H1 (cell line): ENCODE measurements around the gene PTCH1. TPM values are rescaled to one million over a fixed set of nuclear protein-coding genes. Genes with fewer than 3 reads are reported as not detected.
A peak's percentile ranks its signal among the peaks of the same experiment; 100 is the strongest.

Experiments
- CTCF ChIA-PET: fragments of 300-600 bp; sonication (Branson Sonifier 250); formaldehyde crosslinking; loops from one replicate; lab custom pipeline; 2021; ENCODE audit not compliant: partially characterized antibody; lab: Charles Lee
- POLR2A ChIA-PET: fragments of 300-600 bp; sonication (Branson Sonifier 250); formaldehyde crosslinking; loops from one replicate; lab custom pipeline; 2021; ENCODE audit warnings: inconsistent platforms; ENCODE audit not compliant: partially characterized antibody; lab: Charles Lee
- DNase-seq, 2 experiments: peaks; one replicate each; pipeline versions ENCODE4 v3.0.0 to v3.0.0-alpha.2; 2010 to 2022; ENCODE audit warnings: low spot score in 2 of 2, low read depth in 1 of 2, mixed read lengths in 1 of 2
- FAIRE-seq: peaks from 2 replicates; lab custom pipeline; 2011; peaks lifted over from hg19 to GRCh38; lab: Jason Lieb, UNC
- H2AFZ ChIP-seq: 2 replicates; pipeline ENCODE4 v1.8.1; 2012; ENCODE audit warnings: low read length, inconsistent platforms
- H2AK5ac ChIP-seq: 2 replicates; pipeline ENCODE4 v1.6.1; 2013; ENCODE audit warnings: low read depth, low read length
- H2BK120ac ChIP-seq: replicated peaks from 2 replicates; pipeline ENCODE3; 2013; ENCODE audit warnings: low read depth, low read length, inconsistent platforms
- H2BK12ac ChIP-seq: 2 replicates; pipeline ENCODE4 v1.6.1; 2013; ENCODE audit warnings: low read depth, low read length
- H2BK15ac ChIP-seq: 2 replicates; pipeline ENCODE4 v1.6.1; 2013; ENCODE audit warnings: low read length
- H2BK20ac ChIP-seq: 2 replicates; pipeline ENCODE4 v1.6.1; 2013; ENCODE audit warnings: low read length
- H2BK5ac ChIP-seq: 2 replicates; pipeline ENCODE4 v1.6.1; 2013; ENCODE audit warnings: low read depth, low read length
- H3K14ac ChIP-seq: 2 replicates; pipeline ENCODE4 v1.6.1; 2013; ENCODE audit warnings: inconsistent platforms; ENCODE audit not compliant: insufficient read length
- H3K18ac ChIP-seq: 2 replicates; pipeline ENCODE4 v1.6.1; 2013; ENCODE audit warnings: low read length; ENCODE audit errors: extremely low read depth
- H3K23ac ChIP-seq: 2 replicates; pipeline ENCODE4 v1.6.1; 2013; ENCODE audit warnings: inconsistent platforms; ENCODE audit not compliant: insufficient read length
- H3K23me2 ChIP-seq: 2 replicates; pipeline ENCODE4 v1.6.1; 2013; ENCODE audit warnings: low read depth, low read length
- H3K27ac ChIP-seq: 2 replicates; pipeline ENCODE4 v1.6.1; 2011; ENCODE audit warnings: low read depth, low read length, inconsistent platforms
- H3K27me3 ChIP-seq, 4 experiments: replicated peaks in 1 of 4; 1 replicate in 1 of 4; 2 replicates in 3 of 4; pipeline versions ENCODE4 v1.6.1 to v1.8.1; 2011 to 2013; ENCODE audit warnings: low read length in 3 of 4, mild to moderate bottlenecking in 3 of 4, inconsistent platforms in 2 of 4, mixed read lengths in 2 of 4, moderate library complexity in 1 of 4; ENCODE audit not compliant: control insufficient read depth in 3 of 4, insufficient read depth in 3 of 4; ENCODE audit errors: extremely low read depth in 1 of 4
- H3K36me3 ChIP-seq, 4 experiments: 2 replicates each; pipeline versions ENCODE4 v1.6.1 to v1.8.1; 2011 to 2013; ENCODE audit warnings: mild to moderate bottlenecking in 4 of 4, low read length in 3 of 4, moderate library complexity in 2 of 4, control low read depth in 1 of 4, inconsistent platforms in 1 of 4; ENCODE audit not compliant: insufficient read depth in 4 of 4, control insufficient read depth in 2 of 4
- H3K4ac ChIP-seq: replicated peaks from 2 replicates; pipeline ENCODE3; 2013; ENCODE audit warnings: low read length, low read depth, mixed read lengths, inconsistent platforms; ENCODE audit not compliant: insufficient read length
- H3K4me1 ChIP-seq, 4 experiments: replicated peaks in 1 of 4; 1 replicate in 1 of 4; 2 replicates in 3 of 4; pipeline versions ENCODE4 v1.6.1 to v1.8.1; 2011 to 2013; ENCODE audit warnings: low read length in 3 of 4, inconsistent platforms in 2 of 4, mixed read lengths in 1 of 4; ENCODE audit not compliant: insufficient read depth in 4 of 4, control insufficient read depth in 3 of 4
- H3K4me2 ChIP-seq, 2 experiments: 2 replicates each; pipeline versions ENCODE4 v1.6.1 to v1.8.1; 2011 to 2013; ENCODE audit warnings: low read depth in 2 of 2, low read length in 2 of 2, control low read depth in 1 of 2, inconsistent platforms in 1 of 2, mild to moderate bottlenecking in 1 of 2; ENCODE audit not compliant: insufficient read depth in 1 of 2
- H3K4me3 ChIP-seq, 4 experiments: fragments of 200-600, 300-600 bp in 1 of 4; sonication (generic), shearing (Covaris generic), sonication (Bioruptor Twin) in 1 of 4; 2 replicates each; pipeline versions ENCODE4 v1.5.1 to v1.8.1; 2011 to 2016; ENCODE audit warnings: low read length in 4 of 4, low read depth in 3 of 4, control low read depth in 2 of 4, inconsistent platforms in 2 of 4, mild to moderate bottlenecking in 2 of 4, mixed read lengths in 1 of 4, moderate library complexity in 1 of 4; ENCODE audit not compliant: insufficient read depth in 2 of 4; ENCODE audit errors: extremely low read depth in 1 of 4
- H3K56ac ChIP-seq: replicated peaks from 2 replicates; pipeline ENCODE3; 2013; ENCODE audit warnings: low read depth, mild to moderate bottlenecking, mixed read lengths, low read length, inconsistent platforms; ENCODE audit not compliant: insufficient read length
- H3K79me1 ChIP-seq: 2 replicates; pipeline ENCODE4 v1.6.1; 2013; ENCODE audit warnings: low read depth, low read length, control low read depth
- H3K79me2 ChIP-seq, 2 experiments: 2 replicates each; pipeline versions ENCODE4 v1.6.1 to v1.8.1; 2012 to 2013; ENCODE audit warnings: low read length in 2 of 2, mild to moderate bottlenecking in 2 of 2, inconsistent platforms in 1 of 2; ENCODE audit not compliant: insufficient read depth in 2 of 2, control insufficient read depth in 1 of 2
- H3K9ac ChIP-seq, 4 experiments: replicated peaks in 1 of 4; 1 replicate in 1 of 4; 2 replicates in 3 of 4; pipeline versions ENCODE4 v1.6.1 to v1.8.1; 2011 to 2013; ENCODE audit warnings: low read depth in 3 of 4, low read length in 3 of 4, control low read depth in 2 of 4, mild to moderate bottlenecking in 2 of 4, moderate library complexity in 2 of 4, inconsistent platforms in 1 of 4; ENCODE audit errors: extremely low read depth in 1 of 4
- H3K9me3 ChIP-seq, 2 experiments: 2 replicates each; pipeline versions ENCODE4 v1.6.1 to v1.8.1; 2012 to 2013; ENCODE audit warnings: mild to moderate bottlenecking in 2 of 2, moderate library complexity in 2 of 2, control low read depth in 1 of 2, inconsistent platforms in 1 of 2, low read depth in 1 of 2, low read length in 1 of 2, mixed read lengths in 1 of 2; ENCODE audit not compliant: insufficient read depth in 2 of 2
- H4K20me1 ChIP-seq, 2 experiments: replicated peaks in 1 of 2; 2 replicates each; pipeline versions ENCODE3 to v1.8.1; 2011 to 2013; ENCODE audit warnings: inconsistent platforms in 2 of 2, low read length in 2 of 2, mild to moderate bottlenecking in 1 of 2; ENCODE audit not compliant: insufficient read depth in 2 of 2, control insufficient read depth in 1 of 2
- H4K5ac ChIP-seq: 2 replicates; pipeline ENCODE4 v1.6.1; 2013; ENCODE audit warnings: low read length, low read depth, mixed read lengths, inconsistent platforms; ENCODE audit not compliant: insufficient read length
- H4K8ac ChIP-seq: 2 replicates; pipeline ENCODE4 v1.8.0; 2013; ENCODE audit warnings: mild to moderate bottlenecking, moderate library complexity, low read length, inconsistent platforms; ENCODE audit not compliant: insufficient read depth; ENCODE audit errors: extremely low read depth
- H4K91ac ChIP-seq: replicated peaks from 2 replicates; pipeline ENCODE3; 2013; ENCODE audit warnings: low read length, mixed read lengths, inconsistent platforms; ENCODE audit not compliant: insufficient read length
- EZH2 ChIP-seq: fragments of 200-600 bp; sonication (generic); IDR thresholded peaks from 2 replicates; pipeline ENCODE4 v1.7.1; 2012; ENCODE audit warnings: low read depth, mild to moderate bottlenecking, moderate library complexity, low read length, inconsistent platforms; ENCODE audit not compliant: severe bottlenecking
- FOSL1 ChIP-seq: IDR thresholded peaks from 2 replicates; pipeline ENCODE4 v1.6.1; 2011; ENCODE audit warnings: mild to moderate bottlenecking, low read depth, low read length, moderate library complexity; ENCODE audit not compliant: insufficient read depth
- GABPA ChIP-seq: IDR thresholded peaks from 2 replicates; pipeline ENCODE4 v1.6.1; 2011; ENCODE audit warnings: mild to moderate bottlenecking, low read length, moderate library complexity, borderline replicate concordance; ENCODE audit not compliant: insufficient read depth
- HDAC6 ChIP-seq: IDR thresholded peaks from one replicate; pipeline ENCODE4 v1.7.1; 2012; ENCODE audit warnings: low read depth, mild to moderate bottlenecking, inconsistent platforms, low read length, moderate library complexity
- KDM1A ChIP-seq: fragments of 200-600, 300-600 bp; sonication (generic); IDR thresholded peaks from 2 replicates; pipeline ENCODE4 v1.7.1; 2016; ENCODE audit warnings: mild to moderate bottlenecking, low read length, borderline replicate concordance
- KDM5A ChIP-seq: fragments of 200-600 bp; IDR thresholded peaks from 2 replicates; pipeline ENCODE4 v1.7.1; 2012; ENCODE audit warnings: mild to moderate bottlenecking, low read length, inconsistent platforms, mixed read lengths
- POU5F1 ChIP-seq: IDR thresholded peaks from 2 replicates; pipeline ENCODE4 v1.6.1; 2011; ENCODE audit warnings: low read depth, mild to moderate bottlenecking, low read length, moderate library complexity
- RBBP5 ChIP-seq: IDR thresholded peaks from 2 replicates; pipeline ENCODE4 v1.7.1; 2012; ENCODE audit warnings: low read depth, mild to moderate bottlenecking, inconsistent platforms, low read length, moderate library complexity, borderline replicate concordance
- RXRA ChIP-seq: IDR thresholded peaks from 2 replicates; pipeline ENCODE4 v1.6.1; 2011; ENCODE audit warnings: low read depth, mild to moderate bottlenecking, low read length, moderate library complexity; ENCODE audit not compliant: insufficient read depth
- ZNF274 ChIP-seq: IDR thresholded peaks from 2 replicates; pipeline ENCODE4 v1.7.0; 2012; ENCODE audit warnings: low read length, borderline replicate concordance; ENCODE audit errors: extremely low read depth
- WGBS, 2 experiments: shearing (Covaris generic) in 1 of 2; methylation state at CpG; one replicate each; pipeline versions ENCODE4 v1.1.6 to v1.1.7; 2013 to 2015; ENCODE audit warnings: low lambda C conversion rate in 2 of 2, mixed read lengths in 2 of 2, inconsistent platforms in 1 of 2, low coverage in 1 of 2, missing lambda C conversion rate in 1 of 2; ENCODE audit not compliant: insufficient replicate concordance in 2 of 2, insufficient coverage in 1 of 2, insufficient read length in 1 of 2; ENCODE audit errors: extremely low coverage in 1 of 2, missing lambda C conversion rate in 1 of 2; 5-methylcytosine and 5-hydroxymethylcytosine counted together
- polyA plus RNA-seq, 7 experiments: library from polyadenylated mRNA; depleted of rRNA in 3 of 7; stranded (reverse) in 5 of 7; unstranded in 2 of 7; fragments of >200 nt in 5 of 7; fragments of 200-250 nt in 2 of 7; gene quantifications; 1 replicate in 5 of 7; 2 replicates in 1 of 7; 4 replicates in 1 of 7; pipeline versions ENCODE4 v1.2.1 to v1.2.3, GENCODE V29; 2011 to 2013; ENCODE audit warnings: missing spikeins in 2 of 7, mixed read lengths in 2 of 7
- total RNA-seq: library from RNA; stranded (reverse); fragmentation: NEBNext Ultra II Directional; extraction: Animal tissue kit (Norgen Biotek cat#: 25700); gene quantifications from 2 replicates; pipeline ENCODE4 v1.2.1, GENCODE V29; 2021
- TF ChIP-seq, protein P1 (sequence below), 3 experiments: IDR thresholded peaks; 1 replicate in 2 of 3; 2 replicates in 1 of 3; pipeline versions ENCODE4 v1.5.1 to v1.6.1; 2011; ENCODE audit warnings: low read length in 3 of 3, mild to moderate bottlenecking in 3 of 3, inconsistent platforms in 2 of 3, low read depth in 1 of 3, moderate library complexity in 1 of 3; ENCODE audit not compliant: insufficient read depth in 1 of 3; ENCODE audit errors: control extremely low read depth in 1 of 3

Gene PTCH1
- total and polyA plus RNA-seq, 2 of the 8 experiments (the other 6 are each of a cell fraction or from before 2014, with no cell fraction given), result 6.4 to 34.1 TPM

DNA sequence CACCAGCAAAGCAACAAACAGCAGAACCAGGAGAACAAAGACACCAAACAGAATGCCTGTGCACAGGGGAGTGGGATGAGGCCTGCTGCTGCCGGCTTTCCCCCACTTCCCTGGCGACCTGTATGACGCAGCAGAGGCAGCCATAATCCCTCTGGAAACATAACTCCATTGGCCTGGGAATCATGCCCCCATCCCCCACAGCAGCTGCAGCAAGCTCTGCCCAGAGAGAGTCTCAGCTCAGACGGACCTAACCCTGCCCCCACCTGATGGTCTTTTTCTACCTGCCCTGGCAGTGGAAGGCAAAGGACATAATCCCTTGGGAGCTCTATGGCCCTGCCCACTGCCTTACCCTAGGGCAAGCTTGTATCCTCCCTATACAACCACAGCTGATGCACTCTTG lies 117.5 kb downstream of the PTCH1 start:
- Histone ChIP-seq H2BK5ac (no peak overlapping the region), H2AFZ (no peak overlapping the region), H2BK20ac (0 out of 2 replicates have a peak overlapping the region, but pooled peaks have one; percentile 6), H2AK5ac (no peak overlapping the region; the same call in 1 of the 2 replicates), H3K14ac (no peak overlapping the region), H4K8ac (peak overlapping the region; percentile 71), H2BK12ac (no peak overlapping the region), H3K4me3 (no peak overlapping the region), H3K4me1 (0 out of 7 replicates have a peak, but pooled peaks cover 0 to 3% (median 1%) of the 10 kb centered on the region in 4 experiments), H3K9ac (no peak overlapping the region), H4K91ac (no peak overlapping the region), H3K27ac (no peak overlapping the region), H2BK15ac (no peak overlapping the region), H4K5ac (no peak overlapping the region), H3K18ac (no peak overlapping the region), H3K23me2 (no peaks in the 10 kb centered on the region), H3K79me1 (no peaks in the 10 kb centered on the region), H3K79me2 (no peaks in the 10 kb centered on the region), H3K56ac (no peak overlapping the region), H3K27me3 (no peaks in the 10 kb centered on the region), H3K36me3 (no peaks in the 10 kb centered on the region), H2BK120ac (no peak overlapping the region), H3K4ac (no peak overlapping the region), H3K23ac (no peak overlapping the region), H3K4me2 (no peak overlapping the region), H4K20me1 (no peaks in the 10 kb centered on the region), H3K9me3 (no peaks in the 10 kb centered on the region)
- WGBS, 2 experiments, result 88% methylated on average over 4 of the region's 4 CpGs; no CpG with 5 or more reads in 1 of the 2 experiments
- ChIA-PET POLR2A (no interaction called here), CTCF (interaction anchor here (1.0 kb wide), 1 partner anchor 21 kb away, joined by 4 read pairs; no protein-coding TSS in a partner anchor)
- FAIRE-seq (no peak), DNase-seq (no peak)
- TF ChIP-seq FOSL1 (no peak), POU5F1 (no peak), EZH2 (no peak), KDM5A (no peak), GABPA (no peak), HDAC6 (no peak), RXRA (no peak), RBBP5 (no peak), KDM1A (no peak), ZNF274 (no peak)
- TF ChIP-seq, protein P1, sequence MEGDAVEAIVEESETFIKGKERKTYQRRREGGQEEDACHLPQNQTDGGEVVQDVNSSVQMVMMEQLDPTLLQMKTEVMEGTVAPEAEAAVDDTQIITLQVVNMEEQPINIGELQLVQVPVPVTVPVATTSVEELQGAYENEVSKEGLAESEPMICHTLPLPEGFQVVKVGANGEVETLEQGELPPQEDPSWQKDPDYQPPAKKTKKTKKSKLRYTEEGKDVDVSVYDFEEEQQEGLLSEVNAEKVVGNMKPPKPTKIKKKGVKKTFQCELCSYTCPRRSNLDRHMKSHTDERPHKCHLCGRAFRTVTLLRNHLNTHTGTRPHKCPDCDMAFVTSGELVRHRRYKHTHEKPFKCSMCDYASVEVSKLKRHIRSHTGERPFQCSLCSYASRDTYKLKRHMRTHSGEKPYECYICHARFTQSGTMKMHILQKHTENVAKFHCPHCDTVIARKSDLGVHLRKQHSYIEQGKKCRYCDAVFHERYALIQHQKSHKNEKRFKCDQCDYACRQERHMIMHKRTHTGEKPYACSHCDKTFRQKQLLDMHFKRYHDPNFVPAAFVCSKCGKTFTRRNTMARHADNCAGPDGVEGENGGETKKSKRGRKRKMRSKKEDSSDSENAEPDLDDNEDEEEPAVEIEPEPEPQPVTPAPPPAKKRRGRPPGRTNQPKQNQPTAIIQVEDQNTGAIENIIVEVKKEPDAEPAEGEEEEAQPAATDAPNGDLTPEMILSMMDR (IDR thresholded peaks at IDR 0.05; ENCODE audit: control extremely low read depth in 1 of 3, insufficient read depth in 1 of 3, low read depth in 1 of 3, low read length in 3 of 3), result no peak
